Amygdala (tissue), 56 donors: ENCODE data around the gene ADARB2.
A peak's percentile ranks its signal among the peaks of the same experiment; 100 is the strongest.

ENCODE experiments used
- DNase-seq, 56 donors: peaks; one replicate each; lab custom pipeline; 2025; lab: John Stamatoyannopoulos, UW

ADARB2 gene

DNA sequence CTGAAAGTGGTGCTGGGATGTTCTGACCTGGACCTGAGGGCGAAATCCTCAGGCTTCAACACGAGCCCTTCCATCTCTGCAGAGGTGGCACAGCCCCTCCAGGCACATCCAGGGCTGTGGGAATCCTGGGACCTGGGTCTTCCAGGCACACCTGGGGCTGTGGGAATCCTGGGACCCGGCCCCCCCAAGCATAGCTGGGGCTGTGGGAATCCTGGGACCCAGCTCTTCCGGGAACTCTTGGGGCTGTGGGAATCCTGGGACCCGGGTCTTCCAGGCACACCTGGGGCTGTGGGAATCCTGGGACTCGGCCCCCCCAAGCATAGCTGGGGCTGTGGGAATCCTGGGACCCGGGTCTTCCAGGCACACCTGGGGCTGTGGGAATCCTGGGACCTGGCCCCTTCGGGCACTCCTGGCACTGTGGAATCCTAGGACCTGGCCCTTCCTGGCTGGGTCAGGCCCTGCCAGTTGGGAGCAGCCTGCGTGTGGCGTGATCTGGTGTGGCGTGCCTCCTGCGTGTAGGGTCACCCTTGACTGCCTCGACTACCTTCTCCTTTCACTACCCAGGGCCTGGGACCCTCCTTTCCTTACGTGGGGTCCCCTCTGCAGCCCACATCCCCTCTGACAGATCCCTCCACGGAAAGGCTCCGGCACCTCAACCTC lies 557.1 kb downstream of the ADARB2 start:
- DNase-seq: no peak

DNA sequence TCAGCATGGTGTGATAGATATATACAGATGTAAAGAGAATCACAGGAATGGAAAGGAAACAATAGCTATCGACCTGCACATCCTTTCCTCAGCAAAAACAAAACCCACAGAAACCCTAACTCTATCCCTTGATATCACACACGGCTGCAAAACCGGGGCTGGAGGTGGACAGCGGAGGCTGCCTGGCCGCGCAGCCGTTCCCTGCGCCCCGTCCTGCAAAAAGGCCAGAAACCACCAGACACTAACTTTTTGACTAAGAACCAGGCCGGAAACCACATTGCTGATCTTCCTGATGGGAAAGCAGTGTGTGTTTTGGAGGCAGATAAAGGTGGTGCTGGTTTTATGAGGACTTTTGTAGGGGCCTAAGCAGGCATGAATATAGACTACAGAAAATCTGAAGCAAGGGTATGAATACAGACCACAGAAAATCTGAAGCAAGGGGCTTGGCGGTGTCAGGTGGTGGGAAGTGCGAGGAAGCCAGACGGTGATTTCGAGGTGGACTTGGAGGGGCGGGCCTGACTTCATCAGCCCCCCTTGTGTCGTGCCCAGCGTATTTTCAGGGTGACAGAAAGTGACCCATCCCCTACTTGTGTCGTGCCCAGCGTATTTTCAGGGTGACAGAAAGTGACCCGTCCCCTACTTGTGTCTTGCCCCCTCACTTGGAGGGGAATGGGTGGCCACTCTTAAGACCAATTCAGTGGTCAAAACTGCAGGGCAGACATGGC lies 557.8 kb downstream of the ADARB2 start:
- no peak for DNase-seq

DNA sequence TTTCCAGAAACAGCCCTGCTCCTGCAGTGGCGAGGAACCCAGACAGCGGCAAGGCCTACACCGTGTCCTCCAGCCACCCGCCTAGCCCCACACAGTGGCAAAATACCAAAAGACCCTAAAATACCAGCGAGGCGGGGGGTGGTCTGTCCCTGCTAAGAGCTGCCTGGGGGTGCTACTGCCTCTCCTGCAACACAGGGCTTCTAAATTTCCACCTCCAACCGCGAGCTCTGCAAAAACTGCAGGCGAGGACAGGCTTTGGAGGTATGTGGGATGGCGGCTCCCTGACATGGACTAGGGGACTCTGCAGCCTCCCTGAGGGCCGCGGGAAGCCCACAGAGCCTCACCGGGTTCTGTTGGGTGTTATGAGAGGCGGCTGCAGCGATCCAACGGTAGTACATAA lies 558.8 kb downstream of the ADARB2 start:
- no peak for DNase-seq

DNA sequence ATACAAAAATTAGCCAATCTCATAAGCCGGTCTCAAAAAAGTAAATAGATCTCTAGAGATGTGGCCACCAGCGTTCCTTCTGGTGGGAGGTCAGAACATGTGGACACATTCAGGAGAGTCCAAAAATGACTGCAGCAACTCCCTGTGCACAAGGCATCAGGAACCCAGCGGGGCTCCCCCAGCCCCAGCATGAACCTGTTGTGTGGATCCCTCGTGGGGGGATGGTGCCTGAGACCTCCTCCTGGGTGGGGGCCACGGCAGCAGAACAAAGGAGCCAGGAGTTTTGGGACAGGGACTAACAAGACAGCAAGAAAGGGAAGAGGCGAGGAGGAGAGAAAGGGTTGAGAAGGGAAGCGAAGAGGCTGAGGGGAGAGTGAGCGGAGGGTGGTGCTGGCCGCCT lies 559.4 kb downstream of the ADARB2 start:
- DNase-seq: no peak

DNA sequence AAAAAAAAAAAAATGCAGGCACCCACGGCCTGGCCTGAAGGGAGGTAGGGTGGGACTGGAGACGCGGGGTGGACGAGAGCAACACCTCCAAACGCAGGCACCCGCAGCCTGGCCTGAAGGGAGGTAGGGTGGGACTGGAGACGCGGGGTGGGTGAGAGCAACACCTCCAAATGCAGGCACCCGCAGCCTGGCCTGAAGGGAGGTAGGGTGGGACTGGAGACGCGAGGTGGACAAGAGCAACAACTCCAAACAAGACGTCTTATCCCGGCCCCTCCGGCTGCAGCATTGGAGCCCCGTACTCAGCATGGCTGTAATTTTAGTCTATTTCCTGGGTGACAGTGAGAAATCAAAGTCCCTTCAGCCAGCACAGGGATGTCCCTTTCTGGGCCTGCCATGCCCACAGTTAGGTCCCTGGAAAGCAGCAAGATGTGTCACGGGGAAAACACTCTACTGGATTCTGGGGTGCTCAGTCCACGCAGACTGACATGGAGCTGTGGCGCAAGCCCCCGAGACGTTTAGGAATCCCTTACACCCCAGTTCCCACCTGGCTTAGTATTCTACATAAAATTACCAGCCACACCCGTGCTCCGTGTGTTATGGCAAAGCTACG lies 561.3 kb downstream of the ADARB2 start:
- no peak for DNase-seq

GRCh38 chr10:1174022-1174421 lies 563.3 kb downstream of the ADARB2 start:
- no peak for DNase-seq

GRCh38 chr10:1173091-1173490 lies 564.2 kb downstream of the ADARB2 start:
- DNase-seq: no peak

GRCh38 chr10:1172256-1172984 lies 564.9 kb downstream of the ADARB2 start:
- DNase-seq: peak in 2 of 56 donors; percentile 18 to 33

DNA sequence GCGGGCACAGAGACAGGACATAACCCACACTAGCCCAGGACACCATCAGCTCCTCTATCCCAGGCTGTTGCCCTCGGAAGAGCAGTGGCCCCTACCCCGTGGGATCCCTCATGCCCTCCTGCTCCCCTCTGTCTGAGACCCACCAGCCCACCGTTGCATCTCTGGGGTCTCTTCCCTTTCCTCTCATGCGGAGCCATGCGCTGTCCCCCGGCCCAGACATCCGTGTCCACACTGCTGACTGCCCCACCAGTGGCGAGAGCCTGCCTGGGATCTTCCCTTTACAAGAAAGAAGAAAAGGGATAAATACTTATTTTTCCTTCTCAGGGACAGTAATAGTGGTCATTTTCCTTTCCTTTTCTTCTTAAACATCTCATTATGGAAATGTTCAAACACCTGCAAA lies 565.7 kb downstream of the ADARB2 start:
- no peak for DNase-seq

DNA sequence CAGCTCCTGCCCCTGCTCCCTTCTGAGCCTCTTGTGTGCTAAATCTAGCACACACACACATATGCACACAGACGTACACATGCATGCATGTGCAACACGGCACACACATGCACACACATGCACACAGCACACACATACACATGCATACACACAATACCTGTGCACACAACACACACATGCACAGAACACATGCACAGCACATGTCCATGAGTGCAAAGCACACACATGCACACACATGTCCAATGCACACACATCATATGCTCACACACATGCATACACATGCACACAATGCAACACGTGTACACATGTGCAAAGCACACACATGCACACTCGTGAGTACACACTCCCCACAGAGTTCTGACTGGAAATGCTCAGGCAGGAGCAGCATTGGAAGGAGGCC lies 566.1 kb downstream of the ADARB2 start:
- DNase-seq: no peak

- DNase-seq: no peak
These were observed 566.5 kb downstream of the ADARB2 start for GRCh38 chr10:1170867-1171180.

- peak in 1 of 56 donors; percentile 28 for DNase-seq
These were observed 567.1 kb downstream of the ADARB2 start for GRCh38 chr10:1169981-1170866.

- DNase-seq: no peak
These were observed 568.0 kb downstream of the ADARB2 start for GRCh38 chr10:1169186-1169885.

DNA sequence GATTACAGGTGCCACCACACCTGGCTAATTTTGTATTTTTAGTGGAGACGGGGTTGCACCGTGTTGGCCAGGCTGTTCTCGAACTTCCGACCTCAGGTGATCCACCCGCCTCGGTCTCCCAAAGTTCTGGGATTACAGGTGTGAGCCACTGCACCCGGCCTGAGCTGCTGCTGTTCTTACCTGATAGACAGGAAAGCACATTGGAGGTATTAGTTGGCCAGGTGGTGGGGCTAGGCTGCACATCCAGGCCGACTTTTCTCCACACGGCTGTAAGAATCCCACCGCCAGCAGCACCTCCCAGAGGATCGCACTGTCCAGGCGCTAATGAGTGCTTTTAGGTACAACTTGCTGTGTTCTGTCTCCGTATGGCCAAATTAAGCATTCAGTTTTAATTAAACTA lies 568.6 kb downstream of the ADARB2 start:
- DNase-seq: no peak

DNA sequence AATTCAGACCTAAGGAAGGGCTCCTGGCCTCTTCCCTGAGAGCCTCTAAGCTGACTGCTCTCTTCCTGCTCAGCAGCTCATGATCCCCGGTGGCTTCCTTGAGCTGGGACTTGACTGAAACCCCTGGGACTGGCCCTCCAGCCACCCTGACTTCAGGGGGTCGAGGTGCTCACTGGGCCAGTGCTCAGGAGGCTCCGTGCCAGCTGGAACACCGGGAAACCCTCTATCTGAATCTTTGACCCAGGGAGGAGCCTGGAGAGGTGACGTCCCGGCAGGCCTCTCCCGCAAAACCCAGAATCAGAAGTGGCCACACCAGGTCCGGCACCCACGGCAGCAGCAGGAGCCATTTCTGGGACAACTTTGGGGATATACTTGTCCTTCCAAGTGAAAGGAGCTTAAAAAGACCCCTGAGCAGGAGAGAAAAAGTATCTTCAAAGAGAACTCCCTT lies 570.5 kb downstream of the ADARB2 start:
- no peak for DNase-seq

DNA sequence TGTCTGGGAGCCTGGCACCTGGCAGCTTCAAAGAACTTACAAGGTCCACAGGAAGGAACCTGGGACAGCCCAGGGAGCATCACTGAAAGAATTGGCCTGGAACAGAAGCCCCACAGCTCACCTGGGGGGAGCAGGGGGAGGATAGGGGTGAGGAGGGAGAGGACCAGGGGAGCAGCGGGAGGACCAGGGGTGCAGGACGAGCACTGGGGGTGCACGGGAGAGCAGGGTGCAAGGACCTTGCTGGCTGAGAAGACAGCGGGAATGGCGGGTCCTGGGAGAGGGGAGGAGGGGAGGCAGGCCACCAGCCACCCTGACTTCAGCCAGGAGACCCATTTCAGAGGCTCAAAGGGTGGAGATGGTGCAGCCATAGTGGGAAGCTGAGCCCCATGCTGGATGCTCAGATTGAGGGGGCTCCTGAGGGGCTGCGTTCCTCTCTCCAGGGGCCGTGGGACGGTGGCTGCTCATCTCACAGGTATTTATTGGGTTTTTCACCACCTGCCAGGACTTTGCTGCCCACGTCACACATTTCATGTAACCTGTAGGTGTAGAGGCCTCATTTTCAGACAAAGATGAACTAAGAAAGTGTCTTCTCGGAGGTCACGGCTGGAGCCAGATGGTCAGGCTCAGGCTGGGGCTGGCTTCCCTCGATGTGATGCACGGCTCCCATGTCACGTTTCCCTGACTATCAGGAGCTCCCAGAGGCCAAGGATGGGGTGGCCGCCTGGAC lies 571.1 kb downstream of the ADARB2 start:
- no peak for DNase-seq

GRCh38 chr10:1163831-1164230 lies 573.5 kb downstream of the ADARB2 start:
- DNase-seq: no peak

DNA sequence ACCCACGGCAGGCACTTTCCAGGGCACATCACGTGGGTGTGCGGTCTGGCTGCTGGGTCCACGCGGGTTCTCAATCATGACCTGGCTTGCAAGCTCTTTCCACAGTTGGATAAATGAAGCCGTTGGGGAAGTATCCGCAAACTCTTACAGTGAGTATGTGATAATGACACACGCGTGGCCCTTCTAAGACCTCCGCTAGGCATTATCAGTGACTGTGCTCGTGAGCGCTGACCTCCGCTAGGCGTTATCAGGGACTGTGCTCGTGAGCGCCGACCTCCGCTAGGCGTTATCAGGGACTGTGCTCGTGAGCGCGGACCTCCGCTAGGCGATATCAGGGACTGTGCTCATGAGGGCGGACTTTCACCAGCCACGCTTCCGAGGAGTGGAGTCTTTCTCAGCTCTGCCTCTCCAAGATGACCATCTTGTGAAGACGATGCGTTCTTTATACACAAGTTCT lies 574.1 kb downstream of the ADARB2 start:
- no peak for DNase-seq
